SK-N-SH (cell line): ENCODE measurements around the gene SLC2A2. TPM values are rescaled to one million over a fixed set of nuclear protein-coding genes. Genes with fewer than 3 reads are reported as not detected.

Experiments used
- CTCF ChIA-PET: fragments of 300-600, 350-600 bp; formaldehyde crosslinking; extraction: SDS; loops from one replicate; lab custom pipeline; 2021; lab: Yijun Ruan, JAX
- POLR2A ChIA-PET: fragments of 350-600 bp; sonication (Branson Sonifier 250); formaldehyde crosslinking; extraction: SDS; loops from one replicate; lab custom pipeline; 2020; ENCODE audit warnings: antibody characterized with exemption, inconsistent platforms; lab: Yijun Ruan, JAX
- DNase-seq: peaks from one replicate; pipeline ENCODE4 v3.0.0; 2012
- H2AFZ ChIP-seq: fragments of 200-600 bp; sonication (generic); 2 replicates; pipeline ENCODE4 v1.8.1; 2016; ENCODE audit warnings: antibody characterized with exemption, mild to moderate bottlenecking, low read depth
- H3F3A ChIP-seq: fragments of 200-600 bp; sonication (generic); replicated peaks from 2 replicates; pipeline ENCODE3; 2016; ENCODE audit warnings: antibody characterized with exemption, mild to moderate bottlenecking; ENCODE audit not compliant: insufficient read depth
- H3K27ac ChIP-seq, 2 experiments: fragments of 200-500 bp in 1 of 2; fragments of 200-600 bp in 1 of 2; sonication (Bioruptor generic) in 1 of 2; sonication (generic), shearing (Covaris generic) in 1 of 2; 2 replicates each; pipeline versions ENCODE4 v1.5.1 to v1.6.1; 2014 to 2016; ENCODE audit warnings: low read depth in 2 of 2, inconsistent platforms in 1 of 2, low read length in 1 of 2, mild to moderate bottlenecking in 1 of 2, mixed read lengths in 1 of 2
- H3K27me3 ChIP-seq: fragments of 200-600 bp; sonication (generic), shearing (Covaris generic); 2 replicates; pipeline ENCODE4 v1.6.1; 2016; ENCODE audit warnings: mixed run types; ENCODE audit not compliant: insufficient read depth
- H3K36me3 ChIP-seq, 2 experiments: fragments of 200-500 bp in 1 of 2; fragments of 200-600 bp in 1 of 2; sonication (Bioruptor generic) in 1 of 2; sonication (generic) in 1 of 2; replicated peaks in 1 of 2; 2 replicates each; pipeline versions ENCODE3 to v1.5.1; 2014 to 2016; ENCODE audit warnings: low read length in 1 of 2, mild to moderate bottlenecking in 1 of 2; ENCODE audit not compliant: insufficient read depth in 2 of 2, control insufficient read depth in 1 of 2
- H3K4me1 ChIP-seq, 2 experiments: fragments of 200-500 bp in 1 of 2; fragments of 200-600 bp in 1 of 2; sonication (Bioruptor generic) in 1 of 2; sonication (generic), shearing (Covaris generic) in 1 of 2; 2 replicates each; pipeline versions ENCODE4 v1.5.1 to v1.6.1; 2014 to 2016; ENCODE audit warnings: low read depth in 1 of 2, low read length in 1 of 2, mixed run types in 1 of 2; ENCODE audit not compliant: insufficient read depth in 2 of 2, control insufficient read depth in 1 of 2
- H3K4me2 ChIP-seq: fragments of 200-600 bp; sonication (generic), shearing (Covaris generic); 2 replicates; pipeline ENCODE4 v1.6.1; 2017; ENCODE audit warnings: mixed run types
- H3K4me3 ChIP-seq, 2 experiments: fragments of 200-500 bp in 1 of 2; fragments of 200-600 bp in 1 of 2; sonication (Bioruptor generic) in 1 of 2; sonication (generic), shearing (Covaris generic) in 1 of 2; 2 replicates each; pipeline versions ENCODE4 v1.5.1 to v1.8.1; 2014 to 2016; ENCODE audit warnings: low read depth in 2 of 2, inconsistent platforms in 1 of 2, low read length in 1 of 2, mild to moderate bottlenecking in 1 of 2, mixed read lengths in 1 of 2, moderate library complexity in 1 of 2
- H3K79me2 ChIP-seq: fragments of 200-600 bp; sonication (generic); 2 replicates; pipeline ENCODE4 v1.8.1; 2017; ENCODE audit warnings: mild to moderate bottlenecking; ENCODE audit not compliant: insufficient read depth
- H3K9ac ChIP-seq: fragments of 200-600 bp; sonication (generic); 2 replicates; pipeline ENCODE4 v1.6.1; 2017; ENCODE audit warnings: mixed run types
- H3K9me2 ChIP-seq: fragments of 200-600 bp; sonication (generic); 2 replicates; pipeline ENCODE4 v1.6.1; 2017; ENCODE audit warnings: mixed run types
- H3K9me3 ChIP-seq: fragments of 200-600 bp; sonication (generic); 2 replicates; pipeline ENCODE4 v1.6.1; 2017; ENCODE audit warnings: mixed run types, mild to moderate bottlenecking, moderate library complexity
- H4K20me1 ChIP-seq: fragments of 200-600 bp; sonication (generic); 2 replicates; pipeline ENCODE4 v1.6.1; 2017; ENCODE audit warnings: mild to moderate bottlenecking, mixed run types; ENCODE audit not compliant: insufficient read depth
- FOSL2 ChIP-seq: IDR thresholded peaks from 2 replicates; pipeline ENCODE4 v1.4.0; 2012; ENCODE audit warnings: low read depth, mild to moderate bottlenecking, moderate library complexity, borderline replicate concordance
- FOXJ3 ChIP-seq: sonication (generic); formaldehyde crosslinking; IDR thresholded peaks from 2 replicates; pipeline ENCODE4 v1.5.1; 2020; ENCODE audit warnings: mild to moderate bottlenecking, missing genetic modification reagents
- FOXM1 ChIP-seq: IDR thresholded peaks from 2 replicates; pipeline ENCODE4 v1.4.0; 2012; ENCODE audit warnings: low read depth, mild to moderate bottlenecking
- GABPA ChIP-seq: IDR thresholded peaks from 2 replicates; pipeline ENCODE4 v1.4.0; 2012; ENCODE audit warnings: low read depth, mild to moderate bottlenecking
- JUND ChIP-seq: IDR thresholded peaks from 2 replicates; pipeline ENCODE4 v1.4.0; 2012
- MAX ChIP-seq: IDR thresholded peaks from 2 replicates; pipeline ENCODE4 v1.4.0; 2012; ENCODE audit warnings: low read depth
- SMC3 ChIP-seq: IDR thresholded peaks from 2 replicates; pipeline ENCODE4 v1.6.1; 2012; ENCODE audit warnings: low read depth, low read length, improper control_type of control experiment
- USF1 ChIP-seq: IDR thresholded peaks from 2 replicates; pipeline ENCODE4 v1.4.0; 2012; ENCODE audit warnings: low read depth, borderline replicate concordance
- WGBS: methylation state at CpG from one replicate; pipeline ENCODE4 v1.1.6; 2017; ENCODE audit warnings: low lambda C conversion rate; 5-methylcytosine and 5-hydroxymethylcytosine counted together
- polyA plus RNA-seq, 3 experiments: library from polyadenylated mRNA; depleted of rRNA; stranded (reverse); fragments of >200 nt; gene quantifications; 2 replicates each; pipeline ENCODE4 v1.2.3, GENCODE V29; 2012
- TF ChIP-seq, protein P1 (sequence below): IDR thresholded peaks from 2 replicates; pipeline ENCODE4 v1.6.1; 2012; ENCODE audit warnings: mild to moderate bottlenecking, low read depth, low read length, moderate library complexity

The SLC2A2 gene
- polyA plus RNA-seq, 1 of the 3 experiments (the other 2 are of a cell fraction): 0.59 TPM

DNA sequence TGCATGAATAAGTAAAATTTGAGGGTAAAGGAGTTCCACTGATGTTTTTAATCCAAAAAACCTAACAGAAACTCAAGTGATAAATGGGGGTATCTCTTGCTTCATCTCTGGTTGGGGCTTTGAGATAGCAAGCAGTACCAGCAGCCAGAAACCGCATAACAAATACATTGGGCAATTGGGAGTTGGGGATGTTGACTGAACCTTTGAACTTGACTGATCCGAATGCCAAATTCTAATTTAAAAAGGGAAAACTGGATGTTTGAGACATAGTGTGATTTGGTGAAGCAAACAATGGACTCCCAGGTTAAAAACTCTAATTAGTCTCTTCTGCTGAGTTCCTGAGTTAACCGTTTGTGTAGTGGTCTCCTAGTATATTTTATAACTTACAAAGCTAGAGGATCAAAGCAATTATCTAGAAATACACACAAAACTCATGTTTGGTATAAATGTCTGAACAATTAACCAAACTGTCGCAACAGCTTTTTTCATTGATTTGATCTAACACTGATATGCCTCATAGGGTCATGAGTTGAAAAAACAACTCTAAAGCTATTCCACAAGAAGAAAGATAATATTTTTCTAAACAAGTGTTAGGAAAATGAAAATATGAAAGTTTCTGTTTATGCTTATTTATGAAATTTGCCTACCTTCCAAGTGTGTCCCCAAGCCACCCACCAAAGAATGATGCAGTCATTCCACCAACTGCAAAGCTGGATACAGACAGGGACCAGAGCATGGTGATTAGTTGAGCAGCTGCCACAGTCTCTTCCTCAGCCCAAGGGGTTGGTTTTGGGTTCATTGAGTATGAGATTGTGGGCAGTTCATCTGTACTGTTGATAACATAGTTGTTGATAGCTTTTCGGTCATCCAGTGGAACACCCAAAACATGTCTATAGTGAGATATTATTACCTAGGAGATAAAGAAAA lies 12.4 kb downstream of the SLC2A2 start (continued):
- TF ChIP-seq, protein P1, sequence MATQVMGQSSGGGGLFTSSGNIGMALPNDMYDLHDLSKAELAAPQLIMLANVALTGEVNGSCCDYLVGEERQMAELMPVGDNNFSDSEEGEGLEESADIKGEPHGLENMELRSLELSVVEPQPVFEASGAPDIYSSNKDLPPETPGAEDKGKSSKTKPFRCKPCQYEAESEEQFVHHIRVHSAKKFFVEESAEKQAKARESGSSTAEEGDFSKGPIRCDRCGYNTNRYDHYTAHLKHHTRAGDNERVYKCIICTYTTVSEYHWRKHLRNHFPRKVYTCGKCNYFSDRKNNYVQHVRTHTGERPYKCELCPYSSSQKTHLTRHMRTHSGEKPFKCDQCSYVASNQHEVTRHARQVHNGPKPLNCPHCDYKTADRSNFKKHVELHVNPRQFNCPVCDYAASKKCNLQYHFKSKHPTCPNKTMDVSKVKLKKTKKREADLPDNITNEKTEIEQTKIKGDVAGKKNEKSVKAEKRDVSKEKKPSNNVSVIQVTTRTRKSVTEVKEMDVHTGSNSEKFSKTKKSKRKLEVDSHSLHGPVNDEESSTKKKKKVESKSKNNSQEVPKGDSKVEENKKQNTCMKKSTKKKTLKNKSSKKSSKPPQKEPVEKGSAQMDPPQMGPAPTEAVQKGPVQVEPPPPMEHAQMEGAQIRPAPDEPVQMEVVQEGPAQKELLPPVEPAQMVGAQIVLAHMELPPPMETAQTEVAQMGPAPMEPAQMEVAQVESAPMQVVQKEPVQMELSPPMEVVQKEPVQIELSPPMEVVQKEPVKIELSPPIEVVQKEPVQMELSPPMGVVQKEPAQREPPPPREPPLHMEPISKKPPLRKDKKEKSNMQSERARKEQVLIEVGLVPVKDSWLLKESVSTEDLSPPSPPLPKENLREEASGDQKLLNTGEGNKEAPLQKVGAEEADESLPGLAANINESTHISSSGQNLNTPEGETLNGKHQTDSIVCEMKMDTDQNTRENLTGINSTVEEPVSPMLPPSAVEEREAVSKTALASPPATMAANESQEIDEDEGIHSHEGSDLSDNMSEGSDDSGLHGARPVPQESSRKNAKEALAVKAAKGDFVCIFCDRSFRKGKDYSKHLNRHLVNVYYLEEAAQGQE: no peak
- TF ChIP-seq FOXM1: no peak

GRCh38 chr3:171011873-171012336 lies 14.6 kb downstream of the SLC2A2 start:
- Histone ChIP-seq H3K27me3 (no peaks in the 10 kb centered on the region), H3K9ac (no peak overlapping the region), H3K4me2 (no peak overlapping the region), H3K9me3 (no peaks in the 10 kb centered on the region; the same call in 1 of the 2 replicates), H2AFZ (no peak overlapping the region), H3K27ac (no peak overlapping the region), H3K79me2 (no peaks in the 10 kb centered on the region), H3K36me3 (no peaks in the 10 kb centered on the region), H3K4me3 (no peak overlapping the region), H4K20me1 (no peaks in the 10 kb centered on the region), H3F3A (no peaks in the 10 kb centered on the region), H3K9me2 (0 out of 2 replicates have a peak, but pooled peaks cover 5% of the 10 kb centered on the region), H3K4me1 (no peaks in the 10 kb centered on the region)
- no peak for DNase-seq
- 92% methylated on average over 4 of the region's 4 CpGs for WGBS
- TF ChIP-seq MAX (no peak), FOXJ3 (CRISPR knock-in tag) (no peak)
- CTCF ChIA-PET: no interaction called here
- POLR2A ChIA-PET: no interaction called here

GRCh38 chr3:171011109-171011872 lies 15.2 kb downstream of the SLC2A2 start:
- H3K36me3 ChIP-seq: no peaks in the 10 kb centered on the region
- ChIA-PET CTCF (no interaction called here), POLR2A (no interaction called here)
- H3K9me3 ChIP-seq: no peaks in the 10 kb centered on the region; the same call in 1 of the 2 replicates
- H3K27ac ChIP-seq: no peak overlapping the region
- no peaks in the 10 kb centered on the region for H3K27me3 ChIP-seq
- no peak overlapping the region for H2AFZ ChIP-seq
- no peak overlapping the region for H3K9ac ChIP-seq
- H3K79me2 ChIP-seq: no peaks in the 10 kb centered on the region
- H4K20me1 ChIP-seq: no peaks in the 10 kb centered on the region
- TF ChIP-seq USF1 (no peak), JUND (no peak), FOSL2 (no peak), SMC3 (no peak), GABPA (no peak)
- DNase-seq: no peak
- H3K9me2 ChIP-seq: 0 out of 2 replicates have a peak, but pooled peaks cover 5% of the 10 kb centered on the region
- 75% methylated on average over 2 of the region's 2 CpGs for WGBS
- H3K4me1 ChIP-seq: peaks cover 0 to 3% of the 10 kb centered on the region in 2 experiments; a peak in 1 of 4 replicates
- H3K4me2 ChIP-seq: no peak overlapping the region
- no peak overlapping the region for H3K4me3 ChIP-seq
- H3F3A ChIP-seq: peaks cover 2% of the 10 kb centered on the region
